Keratinocyte (primary cell): ENCODE data around the gene TMEM125. TPM values are rescaled to one million over a fixed set of nuclear protein-coding genes. Genes with fewer than 3 reads are reported as not detected.

ENCODE experiments used
- DNase-seq: peaks from one replicate; pipeline ENCODE4 v3.0.0-alpha.2; 2011; ENCODE audit warnings: low read depth, missing footprints, low spot score
- FAIRE-seq: peaks from 2 replicates; lab custom pipeline; 2011; peaks lifted over from hg19 to GRCh38; lab: Jason Lieb, UNC
- H2AFZ ChIP-seq: 2 replicates; pipeline ENCODE4 v1.6.0; 2012; ENCODE audit warnings: low read length, control low read depth, inconsistent platforms; ENCODE audit not compliant: control insufficient read depth
- H3K27ac ChIP-seq: 2 replicates; pipeline ENCODE4 v1.5.1; 2011; ENCODE audit warnings: low read length; ENCODE audit not compliant: control insufficient read depth, insufficient read depth
- H3K27me3 ChIP-seq: 3 replicates; pipeline ENCODE4 v1.6.0; 2011; ENCODE audit warnings: low read length; ENCODE audit not compliant: control insufficient read depth, insufficient read depth; ENCODE audit errors: extremely low read depth
- H3K36me3 ChIP-seq, 2 experiments: 2 replicates in 1 of 2; 3 replicates in 1 of 2; pipeline ENCODE4 v1.5.1; 2011; ENCODE audit warnings: low read length in 2 of 2, mild to moderate bottlenecking in 1 of 2; ENCODE audit not compliant: control insufficient read depth in 2 of 2, insufficient read depth in 2 of 2; ENCODE audit errors: extremely low read depth in 1 of 2
- H3K4me1 ChIP-seq: 3 replicates; pipeline ENCODE4 v1.5.1; 2011; ENCODE audit warnings: low read length; ENCODE audit not compliant: control insufficient read depth, insufficient read depth; ENCODE audit errors: extremely low read depth
- H3K4me2 ChIP-seq: 3 replicates; pipeline ENCODE4 v1.6.0; 2011; ENCODE audit warnings: low read depth, low read length; ENCODE audit not compliant: control insufficient read depth, insufficient read depth; ENCODE audit errors: extremely low read depth
- H3K4me3 ChIP-seq, 3 experiments: fragments of 200-600 bp in 1 of 3; sonication (generic) in 1 of 3; 2 replicates in 2 of 3; 3 replicates in 1 of 3; pipeline ENCODE4 v1.5.1; 2011 to 2016; ENCODE audit warnings: low read length in 3 of 3, mild to moderate bottlenecking in 3 of 3, control low read depth in 2 of 3, inconsistent platforms in 1 of 3, low read depth in 1 of 3, mixed read lengths in 1 of 3, mixed run types in 1 of 3, moderate library complexity in 1 of 3; ENCODE audit not compliant: control insufficient read depth in 2 of 3, insufficient read depth in 2 of 3; ENCODE audit errors: extremely low read depth in 1 of 3
- H3K79me2 ChIP-seq: 2 replicates; pipeline ENCODE4 v1.6.0; 2012; ENCODE audit warnings: low read length; ENCODE audit not compliant: control insufficient read depth, insufficient read depth
- H3K9ac ChIP-seq: 3 replicates; pipeline ENCODE4 v1.6.0; 2011; ENCODE audit warnings: low read length; ENCODE audit not compliant: control insufficient read depth, insufficient read depth; ENCODE audit errors: extremely low read depth
- H3K9me1 ChIP-seq: 3 replicates; pipeline ENCODE4 v1.6.0; 2011; ENCODE audit warnings: low read length; ENCODE audit not compliant: control insufficient read depth, insufficient read depth; ENCODE audit errors: extremely low read depth
- H3K9me3 ChIP-seq: 2 replicates; pipeline ENCODE4 v1.5.1; 2012; ENCODE audit warnings: low read depth, low read length; ENCODE audit not compliant: control insufficient read depth
- H4K20me1 ChIP-seq: 3 replicates; pipeline ENCODE4 v1.6.0; 2011; ENCODE audit warnings: low read length; ENCODE audit not compliant: control insufficient read depth, insufficient read depth; ENCODE audit errors: extremely low read depth
- CTCF ChIP-seq, 3 experiments: IDR thresholded peaks in 1 of 3; conservative IDR thresholded peaks in 1 of 3; optimal IDR thresholded peaks in 1 of 3; 2 replicates in 2 of 3; 3 replicates in 1 of 3; pipeline versions ENCODE3 to v1.5.1; 2011; ENCODE audit warnings: low read length in 3 of 3, mild to moderate bottlenecking in 3 of 3, moderate library complexity in 2 of 3, control low read depth in 1 of 3, inconsistent platforms in 1 of 3; ENCODE audit not compliant: insufficient read depth in 2 of 3; ENCODE audit errors: extremely low read depth in 1 of 3
- EZH2 ChIP-seq: IDR thresholded peaks from one replicate; pipeline ENCODE4 v1.6.1; 2012; ENCODE audit warnings: inconsistent platforms, mild to moderate bottlenecking, low read length, moderate library complexity
- dilution Hi-C: fragments of 300-500 bp; cut with MboI; formaldehyde crosslinking; loops from one replicate; pipeline ENCODE4 v1.7.0; 2020; ENCODE audit warnings: low sequenced_read_pairs; ENCODE audit not compliant: extremely low pct_ligation_motif_present
- polyA plus RNA-seq, 5 experiments: library from polyadenylated mRNA; depleted of rRNA in 3 of 5; stranded (reverse) in 3 of 5; stranded (forward) in 1 of 5; unstranded in 1 of 5; fragments of >200 nt; gene quantifications; 1 replicate in 1 of 5; 2 replicates in 3 of 5; 3 replicates in 1 of 5; pipeline versions ENCODE4 v1.2.1 to v1.2.3, GENCODE V29; 2011 to 2012; ENCODE audit warnings: missing spikeins in 2 of 5, low read depth in 1 of 5, low replicate concordance in 1 of 5

TMEM125 gene
- polyA plus RNA-seq, 1 donor (not counting 4 experiments of a cell fraction or from before 2014, with no cell fraction given) = 0.92 TPM

DNA sequence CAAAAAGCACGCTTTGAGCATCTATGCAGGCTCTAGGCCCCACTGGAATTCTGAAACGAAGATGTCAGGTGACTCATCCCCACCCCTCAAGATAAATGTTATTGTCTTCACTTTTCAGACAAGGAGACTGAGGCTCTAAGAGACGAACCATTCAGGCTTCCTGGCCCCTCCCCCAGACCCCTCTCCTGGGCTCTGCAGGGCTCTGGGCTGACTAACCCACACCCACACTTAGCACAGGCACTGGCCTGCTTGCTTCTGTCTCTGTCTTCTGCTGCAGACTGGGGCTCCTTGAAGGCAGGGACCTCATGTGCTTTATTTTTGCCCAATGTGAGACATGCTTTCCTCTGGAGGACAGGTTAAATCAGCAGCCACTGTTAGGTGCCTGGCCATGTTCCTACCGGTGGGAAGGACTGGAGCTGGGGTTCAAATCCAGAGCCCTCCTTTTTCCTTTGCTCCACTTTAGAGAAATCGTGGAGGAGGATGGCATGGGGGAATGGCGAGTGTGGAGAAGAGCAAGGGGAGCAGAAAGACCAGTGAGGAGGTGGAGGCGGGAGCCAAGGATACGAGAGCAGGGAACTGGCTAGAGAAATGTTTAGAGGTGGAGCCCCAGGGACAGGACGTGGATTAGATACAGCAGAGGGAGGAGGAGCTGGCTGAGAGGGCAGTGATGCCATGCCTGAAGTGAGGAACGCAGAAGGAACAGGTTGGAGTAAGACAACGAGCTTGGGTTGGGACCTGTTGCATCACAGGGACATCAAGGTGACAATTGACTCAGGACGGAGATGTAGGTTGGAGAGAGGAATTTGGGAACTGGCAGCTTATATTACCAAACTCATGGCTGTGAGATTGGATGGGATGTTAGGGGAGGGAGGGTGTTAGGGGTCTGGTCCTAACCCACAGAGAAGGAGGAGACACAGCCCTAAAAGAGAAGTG is 1.7 kb downstream of the TMEM125 start:
- Histone ChIP-seq H3K4me1 (peaks cover 23% of the 10 kb centered on the region), H3K27ac (no peak overlapping the region), H2AFZ (no peak overlapping the region), H3K4me3 (peak overlapping the region in 2 of 3 experiments; percentile 4 to 44), H3K36me3 (no peaks in the 10 kb centered on the region), H3K4me2 (peak overlapping the region; percentile 77), H3K27me3 (no peaks in the 10 kb centered on the region), H3K79me2 (no peaks in the 10 kb centered on the region), H4K20me1 (no peaks in the 10 kb centered on the region), H3K9ac (no peak overlapping the region), H3K9me3 (no peaks in the 10 kb centered on the region), H3K9me1 (no peaks in the 10 kb centered on the region)
- TF ChIP-seq EZH2 = no peak
- TF ChIP-seq CTCF (optimal IDR thresholded peaks at IDR 0.05 in 1 of 3, IDR thresholded peaks at IDR 0.05 in 1 of 3, conservative IDR thresholded peaks at IDR 0.05 in 1 of 3; ENCODE audit: extremely low read depth in 1 of 3, insufficient read depth in 2 of 3, low read length in 3 of 3) = no peak
- DNase-seq (no peak), FAIRE-seq (no peak)
- dilution Hi-C loops = no loop called here

DNA sequence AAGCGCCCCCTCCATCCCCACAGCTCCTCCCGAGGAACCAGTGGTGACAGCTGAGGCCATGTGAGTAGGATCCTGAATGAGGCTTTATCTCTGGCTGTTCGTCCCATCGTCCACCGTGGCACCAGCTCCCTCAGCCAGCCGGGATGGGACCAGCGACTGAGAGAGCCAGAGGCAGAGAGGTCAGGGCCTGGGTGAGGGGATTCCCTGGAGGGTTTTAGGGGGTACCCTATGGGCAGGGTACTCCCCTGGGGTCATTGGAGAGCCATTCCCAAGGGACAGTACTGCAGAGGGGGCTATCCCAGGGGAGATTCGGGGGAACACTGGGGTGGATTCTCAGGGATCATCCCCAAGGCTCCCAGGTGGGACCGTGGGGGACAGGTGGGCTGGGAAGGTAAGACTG is 2.4 kb downstream of the TMEM125 start:
- DNase-seq (no peak), FAIRE-seq (no peak)
- dilution Hi-C loops = no loop called here
- Histone ChIP-seq H3K4me3 (no peak overlapping the region), H3K9me3 (no peaks in the 10 kb centered on the region), H4K20me1 (no peaks in the 10 kb centered on the region), H3K27me3 (no peaks in the 10 kb centered on the region), H3K36me3 (no peaks in the 10 kb centered on the region), H3K9ac (no peak overlapping the region), H3K4me2 (no peak overlapping the region), H3K79me2 (no peaks in the 10 kb centered on the region), H3K27ac (no peak overlapping the region), H2AFZ (no peak overlapping the region), H3K9me1 (no peaks in the 10 kb centered on the region), H3K4me1 (peaks cover 23% of the 10 kb centered on the region)
- TF ChIP-seq EZH2 (no peak), CTCF (optimal IDR thresholded peaks at IDR 0.05 in 1 of 3, IDR thresholded peaks at IDR 0.05 in 1 of 3, conservative IDR thresholded peaks at IDR 0.05 in 1 of 3; ENCODE audit: extremely low read depth in 1 of 3, insufficient read depth in 2 of 3, low read length in 3 of 3) (no peak)
